ENCODE data around the gene POLE.

POLE gene

GRCh38 chr12:132673288-132674179 is 13.6 kb downstream of the POLE start:
- no peak for DNase-seq

DNA sequence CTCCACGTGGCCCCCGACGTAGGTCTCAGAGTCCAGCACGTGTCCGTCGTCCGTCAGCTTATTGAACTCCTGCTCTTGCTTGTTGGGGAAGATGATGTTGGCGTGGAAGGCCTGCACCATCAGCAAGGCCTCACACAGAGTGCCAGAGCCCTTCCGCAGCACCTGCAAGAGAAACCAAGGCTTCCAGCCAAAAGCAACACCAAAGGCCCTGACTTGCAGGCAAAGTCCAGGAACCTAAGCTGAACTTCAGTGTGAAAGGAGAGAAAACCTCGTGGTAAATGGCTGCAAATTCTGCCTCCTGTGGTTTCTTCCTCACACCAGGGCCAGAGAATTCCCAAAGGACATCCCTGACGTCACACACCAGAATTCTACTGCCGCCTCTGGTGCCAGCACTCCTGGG is 14.5 kb downstream of the POLE start:
- no peak for DNase-seq

DNA sequence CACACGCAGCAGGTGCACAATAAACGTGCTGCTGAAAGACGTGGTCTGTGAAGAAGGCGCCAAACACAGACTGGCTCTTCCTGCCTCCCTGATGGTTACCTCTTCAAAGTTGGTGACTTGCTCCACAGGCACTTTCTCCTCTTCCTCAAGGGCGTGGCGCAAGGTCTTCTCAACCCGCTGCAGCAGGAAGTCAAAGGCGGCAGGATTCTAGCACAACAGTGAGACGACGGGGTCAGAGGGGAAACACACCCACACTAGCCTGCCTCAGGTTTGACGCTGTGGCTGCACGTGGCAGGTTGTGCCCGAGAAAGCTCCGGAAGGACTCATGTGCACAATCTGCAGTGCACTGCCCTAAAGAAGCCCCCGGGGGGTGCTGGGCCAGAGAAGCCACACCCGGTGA is 15.0 kb downstream of the POLE start:
- no peak for DNase-seq

DNA sequence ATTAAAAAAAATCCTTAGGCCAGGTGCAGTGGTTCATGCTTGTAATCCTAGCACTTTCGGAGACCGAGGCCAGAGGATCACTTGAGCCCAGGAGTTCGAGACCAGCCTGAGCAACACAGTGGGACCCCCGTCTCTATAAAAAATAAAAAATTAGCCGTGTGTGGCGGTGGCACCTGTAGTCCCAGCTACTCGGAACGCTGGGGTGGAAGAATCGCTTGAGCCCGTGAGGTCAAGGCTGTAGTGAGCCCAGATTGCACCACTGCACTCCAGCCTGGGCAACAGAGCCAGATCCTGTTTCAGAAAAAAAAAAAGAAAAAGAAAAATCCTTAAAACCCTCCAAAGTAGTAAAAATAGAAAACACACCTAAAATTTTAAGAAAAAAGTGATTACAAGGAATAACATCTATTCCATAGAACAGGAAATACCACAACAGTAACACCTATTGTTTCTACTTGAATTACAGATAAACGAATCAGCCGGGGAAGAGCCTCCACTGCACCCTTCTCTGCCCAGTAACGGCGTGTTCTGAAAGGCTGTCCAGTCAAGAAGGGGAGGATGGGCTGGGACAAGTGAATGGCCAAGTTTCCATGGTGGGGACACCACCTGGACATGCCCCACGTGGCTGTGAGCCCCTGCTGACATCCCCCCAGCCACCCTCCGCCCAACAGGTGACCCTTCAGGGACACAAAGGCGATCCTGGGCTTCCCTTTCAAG is 17.8 kb downstream of the POLE start:
- DNase-seq = no peak

GRCh38 chr12:132668191-132669088 is 18.7 kb downstream of the POLE start:
- DNase-seq = no peak

GRCh38 chr12:132665794-132666193 is 21.3 kb downstream of the POLE start:
- no peak for DNase-seq

DNA sequence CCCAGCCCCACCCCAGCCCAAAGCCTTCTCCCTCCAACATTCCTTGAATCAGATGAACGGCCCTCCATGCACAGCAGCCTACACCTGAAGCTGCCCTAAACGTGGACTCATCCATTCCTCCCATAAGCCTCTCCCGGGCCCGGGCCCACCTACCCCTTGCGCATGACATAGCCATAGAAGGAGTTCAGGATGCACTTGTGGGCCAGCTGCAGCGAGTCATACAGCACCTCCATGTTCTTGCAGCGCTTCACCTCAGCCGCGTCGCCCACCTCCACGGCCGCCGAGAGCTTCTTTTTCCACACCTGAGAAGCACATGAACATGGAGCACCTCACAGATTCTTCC is 22.0 kb downstream of the POLE start:
- DNase-seq = no peak

DNA sequence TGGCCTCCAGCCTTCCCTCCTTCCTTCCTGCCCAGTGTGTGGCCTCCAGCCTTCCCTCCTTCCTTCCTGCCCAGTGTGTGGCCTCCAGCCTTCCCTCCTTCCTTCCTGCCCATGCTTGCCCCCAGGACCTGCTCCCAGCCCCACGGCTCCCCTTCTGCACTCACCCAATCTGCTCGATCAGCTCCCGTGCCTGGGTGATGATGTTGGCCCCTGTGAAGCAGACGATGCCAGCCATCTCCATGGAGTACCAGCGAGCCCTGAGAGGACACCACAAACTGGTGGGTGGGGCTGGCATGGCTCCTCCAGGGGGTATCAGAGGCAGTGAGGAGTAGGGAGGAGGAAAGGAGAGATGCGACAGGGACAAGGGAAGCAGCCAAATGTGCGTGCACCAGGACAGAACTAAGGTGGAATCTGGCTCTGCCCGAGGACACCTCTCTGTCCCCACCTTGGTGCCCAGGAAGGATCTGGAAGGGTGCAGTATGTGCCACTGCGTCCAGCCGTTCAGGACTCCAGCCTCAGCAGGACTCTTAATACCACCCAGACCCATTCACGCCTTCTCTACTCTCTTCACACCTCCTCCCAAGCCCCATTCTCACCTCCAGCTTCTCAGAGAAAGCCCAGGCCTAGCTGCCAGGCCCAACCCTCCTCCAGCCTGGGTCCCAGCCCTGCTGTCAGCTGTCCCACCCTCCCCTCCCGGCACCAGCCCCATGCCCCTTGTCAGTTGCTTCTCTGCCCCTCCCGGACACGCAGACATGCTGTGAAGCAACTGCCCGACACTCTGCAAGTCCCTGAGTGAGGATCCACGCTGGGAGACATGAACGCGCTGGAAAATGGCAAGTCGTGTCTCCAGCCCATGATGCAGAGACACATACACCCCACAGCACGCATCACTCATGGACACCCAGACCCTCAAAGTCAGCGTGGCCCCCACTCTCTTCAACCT is 22.7 kb downstream of the POLE start:
- no peak for DNase-seq

- DNase-seq = no peak
Measured at GRCh38 chr12:132662901-132663755, 24.0 kb downstream of the POLE start.

- no peak for DNase-seq
Measured at GRCh38 chr12:132661972-132662371, 25.2 kb downstream of the POLE start.

GRCh38 chr12:132660996-132661395 is 26.1 kb downstream of the POLE start:
- no peak for DNase-seq

- no peak for DNase-seq
Measured at GRCh38 chr12:132660052-132660451, 27.1 kb downstream of the POLE start.

DNA sequence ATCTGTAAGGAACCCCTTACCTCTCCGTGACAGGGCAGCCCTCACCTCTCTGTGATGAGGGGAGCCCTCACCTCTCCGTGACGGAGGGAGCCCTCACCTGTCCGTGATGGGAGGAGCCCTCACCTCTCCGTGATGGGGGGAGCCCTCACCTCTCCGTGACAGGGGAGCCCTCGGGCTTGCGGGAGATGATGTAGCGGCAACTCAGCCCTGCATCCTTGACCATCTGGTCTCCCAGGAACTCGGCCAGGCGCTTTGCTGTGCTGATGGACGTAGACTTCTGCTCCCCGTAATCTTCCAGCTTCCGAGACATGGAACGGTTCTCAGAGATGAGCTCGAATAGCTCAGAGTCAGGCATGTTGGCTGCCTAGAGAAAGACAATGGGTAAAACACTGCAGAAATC is 28.0 kb downstream of the POLE start:
- DNase-seq = no peak

- DNase-seq = no peak
Measured at GRCh38 chr12:132658149-132658894, 28.8 kb downstream of the POLE start.

DNA sequence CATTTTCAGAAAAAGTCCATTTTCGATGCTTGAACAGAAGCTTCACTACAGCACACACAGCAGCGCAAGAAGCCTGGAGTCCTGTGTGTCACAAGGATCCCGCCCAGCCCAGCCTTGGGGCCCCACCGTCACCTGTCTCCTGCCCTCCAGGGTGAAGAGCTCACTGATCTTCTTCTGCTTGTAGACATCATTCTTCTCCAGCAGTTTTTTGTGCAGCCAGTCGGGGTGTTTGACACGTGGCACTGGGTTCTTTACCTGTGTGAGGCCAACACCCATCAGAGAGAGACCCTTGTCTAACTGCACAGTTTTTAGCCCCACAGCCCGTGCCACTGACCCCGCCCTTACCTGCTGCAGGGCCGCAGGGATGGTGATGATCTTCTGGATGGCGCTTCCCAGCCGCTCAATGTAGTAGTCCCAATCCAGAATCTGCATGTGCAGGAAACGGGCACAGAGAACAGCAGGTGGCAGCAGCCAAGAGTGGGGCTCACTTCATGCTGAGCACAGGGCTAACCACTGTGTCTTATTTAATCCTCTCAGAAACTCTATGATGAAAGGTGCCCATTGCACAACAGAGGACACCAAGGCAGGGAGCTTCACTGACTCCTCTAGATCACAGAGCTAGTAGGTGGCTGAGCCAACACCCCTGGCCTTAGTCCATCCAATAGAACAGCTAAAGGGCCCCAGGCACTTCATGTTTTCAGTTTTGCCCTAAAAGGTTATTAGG is 30.0 kb downstream of the POLE start:
- DNase-seq = no peak

DNA sequence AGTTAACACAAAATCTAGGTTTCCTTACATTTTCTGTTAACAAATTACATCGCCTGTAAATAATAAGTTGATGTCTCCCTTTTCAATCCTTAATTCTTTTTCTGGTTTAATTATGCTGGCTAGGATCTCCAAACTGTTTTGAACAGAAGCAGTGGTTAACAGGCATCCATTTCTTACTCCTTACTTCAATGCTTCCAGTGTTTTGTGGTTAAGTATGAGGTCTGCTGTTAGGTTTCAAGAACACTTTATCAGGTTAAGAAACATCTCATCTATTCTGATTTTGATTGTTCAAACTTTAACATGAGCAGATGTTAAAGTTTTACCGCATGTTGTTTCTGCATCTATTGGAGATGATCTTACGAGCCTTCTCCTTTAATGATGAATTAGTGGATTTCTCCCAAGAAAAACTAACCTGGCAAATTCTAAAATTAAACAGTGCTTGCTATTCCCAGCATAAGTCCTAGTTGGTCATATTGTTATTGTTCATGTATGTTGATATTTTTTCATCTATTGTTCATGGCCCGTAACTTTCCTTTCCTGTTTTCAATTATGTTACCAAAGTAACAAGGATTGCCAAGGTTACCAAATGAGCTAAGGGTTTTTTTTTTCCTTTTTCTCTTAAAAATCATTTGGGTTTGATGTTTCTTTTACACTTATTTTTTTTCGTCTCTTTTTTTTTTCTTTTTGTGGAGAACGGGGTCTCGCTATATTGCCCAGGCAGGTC is 33.4 kb downstream of the POLE start:
- DNase-seq = no peak

GRCh38 chr12:132651444-132652100 is 35.6 kb downstream of the POLE start:
- DNase-seq = no peak

DNA sequence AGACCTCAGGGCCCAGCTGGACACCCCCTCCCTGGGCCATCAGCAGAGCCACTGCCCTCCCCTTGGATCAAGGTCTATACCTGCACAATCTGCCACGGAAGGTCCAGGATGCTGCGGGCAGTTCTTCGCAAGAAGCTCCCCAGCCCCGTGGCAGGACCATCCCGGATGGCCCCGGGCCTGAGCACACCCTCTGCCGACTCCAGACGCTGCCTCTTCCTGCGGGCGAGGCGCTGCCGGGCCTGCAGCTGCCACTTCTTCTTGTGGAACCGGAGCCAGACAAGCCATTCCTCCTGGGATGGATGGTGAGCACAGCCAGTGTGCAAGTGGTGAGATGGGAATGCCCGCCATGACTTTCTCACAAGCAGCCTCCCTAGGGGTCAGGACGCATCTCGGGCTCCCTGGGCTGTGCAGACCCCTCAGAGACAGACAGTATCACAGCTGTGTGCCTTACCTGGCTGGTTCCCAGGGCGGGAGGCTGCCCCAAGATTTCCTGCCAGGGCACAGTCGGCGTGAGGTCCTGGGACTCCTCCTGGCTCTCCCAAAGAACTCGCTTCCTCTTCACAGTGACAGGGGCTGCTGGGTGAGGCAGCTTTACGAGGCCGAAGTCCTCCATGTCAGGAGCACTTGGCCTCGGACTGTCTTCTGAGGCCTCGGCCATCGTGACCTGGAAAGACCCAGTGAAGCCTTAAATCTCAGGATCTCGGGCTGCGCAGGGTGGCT is 37.8 kb downstream of the POLE start:
- DNase-seq = no peak
